WERI-Rb-1 (cell line): ENCODE measurements around the gene ZCCHC14.

Experiments used
- DNase-seq: peaks from one replicate; pipeline ENCODE4 v3.0.0-alpha.2; 2020
- H3K27ac ChIP-seq: fragments of 250-450 bp; sonication (Bioruptor Pico); 2 replicates; pipeline ENCODE4 v1.5.1; 2020; ENCODE audit warnings: mild to moderate bottlenecking, moderate library complexity
- H3K27me3 ChIP-seq: fragments of 250-450 bp; sonication (Bioruptor Pico); 2 replicates; pipeline ENCODE4 v1.5.1; 2021; ENCODE audit warnings: mild to moderate bottlenecking, low read depth, moderate library complexity; ENCODE audit not compliant: insufficient read depth, severe bottlenecking
- H3K36me3 ChIP-seq: fragments of 250-450 bp; sonication (Bioruptor Pico); 2 replicates; pipeline ENCODE4 v1.5.1; 2020; ENCODE audit warnings: mild to moderate bottlenecking, moderate library complexity
- H3K4me3 ChIP-seq: 2 replicates; pipeline ENCODE4 v1.5.1; 2011; ENCODE audit warnings: low read depth, mild to moderate bottlenecking, control low read depth, low read length
- H3K9me3 ChIP-seq: fragments of 250-450 bp; sonication (Bioruptor Pico); 2 replicates; pipeline ENCODE4 v1.5.1; 2021; ENCODE audit warnings: mild to moderate bottlenecking, moderate library complexity; ENCODE audit not compliant: severe bottlenecking
- TF ChIP-seq, protein P1 (sequence below): IDR thresholded peaks from 2 replicates; pipeline ENCODE4 v1.5.1; 2011; ENCODE audit warnings: low read depth, mild to moderate bottlenecking, control low read depth, inconsistent platforms, low read length

The ZCCHC14 gene

DNA sequence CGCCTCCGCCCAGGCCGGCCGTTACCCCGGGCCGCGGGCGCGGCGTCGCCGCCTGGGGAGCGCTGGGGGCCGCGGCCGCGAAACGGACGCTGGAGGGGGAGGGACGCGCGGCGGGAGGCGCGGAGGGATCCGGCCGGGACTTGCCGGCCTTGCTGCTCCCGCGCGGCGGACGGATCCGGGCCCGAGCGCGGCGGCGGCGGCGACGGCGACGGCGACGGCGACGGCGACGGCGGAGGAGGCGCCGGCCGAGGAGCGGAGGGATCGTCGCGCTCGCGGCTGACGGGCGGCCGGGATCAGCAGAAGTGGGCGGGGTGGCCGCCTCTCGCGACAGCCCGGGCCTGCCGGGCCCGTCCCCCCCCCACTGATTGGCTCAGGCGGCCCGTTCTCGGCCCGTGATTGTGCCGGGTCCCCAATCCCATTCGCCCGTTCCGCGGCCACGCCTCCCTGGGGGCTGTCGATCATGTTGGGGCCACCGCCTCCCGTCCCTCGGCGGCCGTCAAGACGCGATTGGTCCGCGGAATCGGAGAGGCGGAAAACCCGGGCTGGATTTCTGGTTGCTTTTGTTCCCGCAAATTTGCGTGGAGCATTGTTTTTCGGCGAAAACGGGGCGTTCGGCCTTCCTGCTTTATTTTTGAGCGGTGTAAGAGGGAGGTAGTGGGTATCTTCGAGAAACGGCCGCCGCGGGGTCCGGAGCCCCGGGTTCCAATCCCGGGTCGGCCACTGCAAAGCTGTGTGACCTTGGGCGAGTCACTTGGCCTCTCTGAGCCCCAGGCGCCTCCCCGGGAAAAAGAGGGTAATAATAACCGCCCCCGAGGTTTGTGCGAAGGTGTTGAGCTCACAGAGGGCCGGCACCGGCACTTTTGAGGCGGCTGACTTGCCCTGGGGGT, at the start of gene ZCCHC14:
ZCCHC14 (minus strand) TSS at position 304 of the 887 bp plus-strand sequence. CDS start 786 bp downstream, outside the sequence.
- H3K27ac ChIP-seq: no peak within 1 kb of the TSS
- TF ChIP-seq, protein P1, sequence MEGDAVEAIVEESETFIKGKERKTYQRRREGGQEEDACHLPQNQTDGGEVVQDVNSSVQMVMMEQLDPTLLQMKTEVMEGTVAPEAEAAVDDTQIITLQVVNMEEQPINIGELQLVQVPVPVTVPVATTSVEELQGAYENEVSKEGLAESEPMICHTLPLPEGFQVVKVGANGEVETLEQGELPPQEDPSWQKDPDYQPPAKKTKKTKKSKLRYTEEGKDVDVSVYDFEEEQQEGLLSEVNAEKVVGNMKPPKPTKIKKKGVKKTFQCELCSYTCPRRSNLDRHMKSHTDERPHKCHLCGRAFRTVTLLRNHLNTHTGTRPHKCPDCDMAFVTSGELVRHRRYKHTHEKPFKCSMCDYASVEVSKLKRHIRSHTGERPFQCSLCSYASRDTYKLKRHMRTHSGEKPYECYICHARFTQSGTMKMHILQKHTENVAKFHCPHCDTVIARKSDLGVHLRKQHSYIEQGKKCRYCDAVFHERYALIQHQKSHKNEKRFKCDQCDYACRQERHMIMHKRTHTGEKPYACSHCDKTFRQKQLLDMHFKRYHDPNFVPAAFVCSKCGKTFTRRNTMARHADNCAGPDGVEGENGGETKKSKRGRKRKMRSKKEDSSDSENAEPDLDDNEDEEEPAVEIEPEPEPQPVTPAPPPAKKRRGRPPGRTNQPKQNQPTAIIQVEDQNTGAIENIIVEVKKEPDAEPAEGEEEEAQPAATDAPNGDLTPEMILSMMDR: no peak
- H3K36me3 ChIP-seq: no peaks in the 10 kb centered on the region
- H3K9me3 ChIP-seq: no peaks in the 10 kb centered on the region
- no peaks in the 10 kb centered on the region for H3K27me3 ChIP-seq
- peak within 1 kb of the TSS; percentile 45 for H3K4me3 ChIP-seq
- peak; percentile 95 for DNase-seq

DNA sequence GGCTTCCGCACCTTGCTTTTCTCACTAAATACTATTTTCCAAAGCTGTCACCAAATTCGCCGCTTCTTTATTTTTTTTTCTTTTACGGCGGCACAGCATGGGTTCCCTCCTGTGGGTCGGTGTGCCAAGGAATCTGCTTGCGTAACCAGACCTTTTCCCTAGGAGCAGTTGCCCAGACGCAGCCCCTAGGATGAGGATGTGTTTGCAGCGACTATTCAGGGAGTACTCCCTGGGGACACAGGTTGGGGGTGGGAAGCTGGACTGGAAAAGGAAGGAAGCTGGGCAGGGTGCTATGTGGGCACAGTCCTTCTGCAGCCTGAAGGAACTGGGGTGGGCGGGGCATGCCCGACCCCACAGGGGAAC, 49.0 kb upstream of the ZCCHC14 start:
- TF ChIP-seq, protein P1: no peak
- DNase-seq: no peak
- Histone ChIP-seq H3K27me3 (no peaks in the 10 kb centered on the region), H3K4me3 (no peak overlapping the region), H3K9me3 (no peaks in the 10 kb centered on the region), H3K27ac (no peak overlapping the region), H3K36me3 (no peaks in the 10 kb centered on the region)

DNA sequence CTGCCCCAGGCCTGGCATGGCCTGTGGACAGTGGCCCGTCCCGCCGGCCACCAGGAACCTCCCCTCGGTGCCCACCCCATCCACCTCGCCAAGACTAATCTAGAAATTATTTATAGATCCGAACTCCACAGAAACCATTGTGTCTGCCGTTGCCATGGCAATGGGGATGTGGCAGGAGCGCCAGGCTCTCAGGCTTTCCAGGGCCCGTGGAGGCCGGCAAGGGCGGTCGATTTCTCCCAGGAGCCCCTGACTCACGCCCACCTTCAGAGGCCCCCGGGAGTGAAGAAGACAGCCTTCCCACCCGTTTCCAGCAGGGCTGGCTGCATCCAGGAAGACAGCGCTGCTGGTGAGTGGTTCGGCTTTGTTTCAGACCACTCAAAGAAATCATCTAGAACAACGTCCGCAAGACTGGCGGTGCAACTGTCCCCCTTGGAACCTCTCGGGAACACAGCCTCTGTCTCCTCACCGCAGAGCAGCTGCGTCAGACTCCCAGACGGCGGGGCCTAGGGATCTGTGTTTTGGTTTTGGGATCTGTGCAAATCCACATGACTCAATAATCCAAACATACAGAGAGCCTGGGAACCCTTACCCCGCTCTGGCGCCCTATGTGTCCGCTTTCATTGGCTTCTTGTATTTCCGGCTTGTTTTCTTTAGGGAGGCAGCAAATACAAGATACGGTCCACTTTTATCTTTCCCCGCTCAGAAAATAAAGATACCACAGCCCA, 48.5 kb upstream of the ZCCHC14 start:
- Histone ChIP-seq H3K4me3 (no peak overlapping the region), H3K27me3 (no peaks in the 10 kb centered on the region), H3K9me3 (no peaks in the 10 kb centered on the region), H3K27ac (no peak overlapping the region), H3K36me3 (no peaks in the 10 kb centered on the region)
- TF ChIP-seq, protein P1: no peak
- no peak for DNase-seq

DNA sequence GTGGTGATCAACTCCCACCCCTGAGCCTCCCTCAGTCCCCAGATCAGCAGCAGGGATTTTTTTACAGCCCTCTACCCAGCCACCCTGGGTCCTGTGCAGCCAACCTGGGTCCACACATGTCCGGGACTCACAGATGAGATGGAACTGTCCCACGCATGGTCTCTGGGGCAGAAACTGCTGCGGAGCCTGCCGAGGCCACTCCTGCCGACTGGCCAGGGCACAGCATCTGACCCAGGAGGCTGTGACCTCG, 48.0 kb upstream of the ZCCHC14 start:
- no peak overlapping the region for H3K4me3 ChIP-seq
- no peaks in the 10 kb centered on the region for H3K9me3 ChIP-seq
- H3K27me3 ChIP-seq: no peaks in the 10 kb centered on the region
- no peaks in the 10 kb centered on the region for H3K36me3 ChIP-seq
- no peak overlapping the region for H3K27ac ChIP-seq
- TF ChIP-seq, protein P1: no peak
- DNase-seq: no peak

DNA sequence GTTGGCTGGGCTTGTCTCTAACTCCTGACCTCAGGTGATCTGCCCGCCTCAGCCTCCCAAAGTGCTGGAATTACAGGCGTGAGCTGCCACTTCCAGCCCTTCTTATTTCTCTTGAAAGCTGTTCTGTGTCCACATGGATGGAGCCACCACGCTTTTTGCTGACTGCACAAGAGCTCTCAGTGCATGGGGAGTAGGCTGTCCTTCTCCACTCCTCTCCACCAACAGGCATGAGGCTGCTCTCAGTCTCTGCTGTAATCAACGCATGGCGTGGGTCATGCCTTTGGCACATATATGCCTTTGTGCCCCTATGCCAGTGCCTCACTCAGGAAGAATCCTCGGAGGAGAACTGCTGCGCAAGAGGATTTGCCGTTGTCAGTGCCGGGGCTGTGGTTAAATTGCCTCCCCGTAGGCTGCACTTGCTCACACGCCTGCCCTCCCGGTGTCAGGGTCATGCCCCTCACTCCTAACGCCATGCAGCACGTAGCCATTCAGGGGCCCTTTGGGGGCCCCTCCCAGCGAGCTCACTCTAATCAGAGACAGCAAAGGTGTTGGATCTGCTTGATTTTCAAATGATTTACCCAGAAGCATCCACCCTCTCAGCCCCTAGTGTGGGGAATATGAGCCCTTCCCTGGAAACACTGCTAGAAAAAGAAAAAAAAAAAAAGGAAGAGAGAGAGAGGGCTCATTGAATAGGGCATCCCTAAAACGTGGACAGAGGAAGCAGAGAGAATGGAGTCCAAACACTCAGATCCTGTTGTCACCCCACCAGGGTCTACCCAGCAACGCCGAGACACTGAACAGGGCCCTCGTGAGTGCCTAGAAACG, 47.5 kb upstream of the ZCCHC14 start:
- H3K4me3 ChIP-seq: no peak overlapping the region
- H3K27me3 ChIP-seq: no peaks in the 10 kb centered on the region
- no peak for DNase-seq

More for the DNA sequence above, 47.5 kb upstream of the ZCCHC14 start:
- Histone ChIP-seq H3K27ac (no peak overlapping the region), H3K36me3 (no peaks in the 10 kb centered on the region), H3K9me3 (no peaks in the 10 kb centered on the region)
- TF ChIP-seq, protein P1: no peak
